Kidney (tissue), 14 donors: ENCODE data around the gene FLAD1. TPM values are rescaled to one million over a fixed set of nuclear protein-coding genes. Genes with fewer than 3 reads are reported as not detected.
A peak's percentile ranks its signal among the peaks of the same experiment; 100 is the strongest.

Experiments
- DNase-seq, 5 donors: peaks; one replicate each; pipeline ENCODE4 v3.0.0-alpha.2; 2013 to 2020
- FAIRE-seq: peaks from 2 replicates; lab custom pipeline; 2012; peaks lifted over from hg19 to GRCh38; lab: Jason Lieb, UNC
- H3K27ac ChIP-seq, 2 donors: one replicate each; pipeline ENCODE4 v1.7.0; 2013; ENCODE audit warnings: low read depth in 2 of 2, low read length in 2 of 2, inconsistent platforms in 1 of 2
- H3K27me3 ChIP-seq: one replicate; pipeline ENCODE4 v1.7.1; 2013; ENCODE audit warnings: low read length, inconsistent platforms; ENCODE audit not compliant: control insufficient read depth, insufficient read depth
- H3K36me3 ChIP-seq, 3 donors: one replicate each; pipeline versions ENCODE4 v1.7.0 to v1.7.1; 2013; ENCODE audit warnings: low read length in 3 of 3, control low read depth in 1 of 3, inconsistent platforms in 1 of 3; ENCODE audit not compliant: insufficient read depth in 3 of 3, control insufficient read depth in 2 of 3
- H3K4me1 ChIP-seq, 3 donors: one replicate each; pipeline versions ENCODE4 v1.7.0 to v1.7.1; 2013; ENCODE audit warnings: low read length in 3 of 3, inconsistent platforms in 1 of 3, low read depth in 1 of 3; ENCODE audit not compliant: control insufficient read depth in 2 of 3, insufficient read depth in 2 of 3
- H3K4me3 ChIP-seq, 3 donors: one replicate each; pipeline versions ENCODE4 v1.7.0 to v1.8.1; 2013; ENCODE audit warnings: low read length in 3 of 3, control low read depth in 1 of 3, inconsistent platforms in 1 of 3
- H3K9ac ChIP-seq, 3 donors: one replicate each; pipeline versions ENCODE4 v1.7.0 to v1.7.1; 2013; ENCODE audit warnings: low read length in 3 of 3, control low read depth in 1 of 3, inconsistent platforms in 1 of 3
- H3K9me3 ChIP-seq, 3 donors: one replicate each; pipeline versions ENCODE4 v1.7.0 to v1.7.1; 2013; ENCODE audit warnings: low read length in 3 of 3, control low read depth in 1 of 3, inconsistent platforms in 1 of 3; ENCODE audit not compliant: control insufficient read depth in 2 of 3, insufficient read depth in 1 of 3
- CTCF ChIP-seq: IDR thresholded peaks from 3 replicates; pipeline ENCODE4 v1.5.1; 2012; ENCODE audit warnings: mild to moderate bottlenecking, moderate library complexity, borderline replicate concordance; ENCODE audit not compliant: insufficient read depth; ENCODE audit errors: extremely low read depth
- intact Hi-C: fragments of 100-400 bp; cut with DNase I; formaldehyde crosslinking; loops from one replicate; pipeline ENCODE4 v1.11.1; 2022
- microRNA-seq: library from miRNA; unstranded; fragments of <30 nt; microRNA quantifications from one replicate; pipeline ENCODE4 v1.2.0, GENCODE V29; 2020
- polyA plus RNA-seq: library from polyadenylated mRNA; stranded (reverse); fragments of 350-450 nt; fragmentation: Illumina TruSeq; extraction: RNeasy Lipid Tissue Mini Kit (QIAGEN cat#74804); gene quantifications from one replicate; pipeline ENCODE4 v1.2.3, GENCODE V29; 2014; ENCODE audit warnings: low read depth, low replicate concordance; ENCODE audit not compliant: insufficient read depth
- total RNA-seq: library from RNA; stranded (reverse); fragmentation: NEBNext Ultra II Directional; extraction: Animal tissue kit (Norgen Biotek cat#: 25700); gene quantifications from one replicate; pipeline ENCODE4 v1.2.1, GENCODE V29; 2021
- donor health status: control.
- donor health status: control.
- donor health status: control.
- donor health status: control.
- donor health status: control.
- donor health status: DM: yes; HTN: yes; CAD: no.
- donor health status: Normal renal cell carcinoma (clear cell type).

Gene FLAD1
- total and polyA plus RNA-seq, 2 donors from 2014 or later: 34.1 to 37.9 TPM

DNA sequence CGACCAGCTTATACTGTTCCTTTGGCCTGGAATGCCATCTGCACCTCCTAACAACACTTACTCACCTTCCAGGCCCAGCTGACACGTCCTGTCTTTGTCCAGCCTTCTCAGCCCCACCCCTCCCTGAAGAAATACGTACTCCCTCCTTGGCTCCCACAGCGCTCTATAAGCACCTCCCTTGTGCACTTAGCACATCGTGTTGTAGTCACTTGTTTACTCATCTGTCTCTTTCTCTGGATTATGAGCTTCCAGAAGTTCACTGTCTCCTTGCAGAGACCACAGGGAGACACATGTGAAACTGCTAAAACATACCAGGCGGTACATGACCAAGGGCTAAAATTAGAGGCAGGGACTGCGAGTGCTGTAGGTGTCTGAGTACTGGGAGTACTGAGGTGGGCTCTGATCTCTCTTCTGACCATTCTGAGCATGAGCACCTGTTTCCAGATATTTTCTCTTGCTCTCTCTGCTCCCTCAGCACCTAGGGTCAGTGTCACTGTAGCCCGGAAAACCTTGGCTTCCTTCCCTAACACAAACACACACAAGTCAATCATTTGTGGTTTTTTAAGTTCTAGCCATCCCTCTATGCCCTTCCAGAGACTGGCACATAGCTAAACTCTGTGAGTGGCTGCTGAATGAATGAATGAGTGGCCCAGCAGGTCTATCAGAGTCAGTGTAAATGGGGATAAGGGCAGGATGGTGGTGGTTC lies 55.6 kb downstream of the FLAD1 start:
- Histone ChIP-seq H3K4me3 (no peak overlapping the region), H3K27me3 (no peaks in the 10 kb centered on the region), H3K27ac (no peak overlapping the region), H3K4me1 (no peaks in the 10 kb centered on the region), H3K9me3 (no peaks in the 10 kb centered on the region), H3K9ac (no peak overlapping the region), H3K36me3 (no peaks in the 10 kb centered on the region)
- FAIRE-seq (no peak), DNase-seq (no peak)
- TF ChIP-seq CTCF: no peak
- intact Hi-C loops: no loop called here

DNA sequence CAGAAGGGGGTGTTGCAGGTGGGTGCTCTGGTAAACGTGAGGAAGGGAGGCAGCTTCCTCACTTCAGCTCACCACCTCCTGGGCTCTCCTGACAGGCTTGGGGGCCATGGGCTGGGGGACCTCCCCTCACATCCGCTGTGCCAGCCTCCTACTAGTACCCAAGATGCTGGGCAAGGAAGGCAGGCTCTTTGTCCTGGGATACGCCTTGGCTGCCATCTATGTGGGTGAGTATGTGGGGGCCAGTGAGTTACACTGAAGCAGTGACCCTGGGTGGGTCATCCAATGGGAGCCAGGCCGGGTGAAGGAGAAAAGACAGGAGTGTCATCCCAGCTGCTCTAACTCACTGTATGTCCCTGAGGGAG lies 56.1 kb downstream of the FLAD1 start:
- no peak overlapping the region for H3K27ac ChIP-seq
- H3K4me3 ChIP-seq: no peak overlapping the region
- H3K9me3 ChIP-seq: no peaks in the 10 kb centered on the region
- H3K27me3 ChIP-seq: no peaks in the 10 kb centered on the region
- intact Hi-C loops: no loop called here
- DNase-seq (peak in 1 of 5 donors; percentile 57), FAIRE-seq (no peak)
- no peak overlapping the region for H3K9ac ChIP-seq
- H3K4me1 ChIP-seq: no peaks in the 10 kb centered on the region
- TF ChIP-seq CTCF: no peak
- no peaks in the 10 kb centered on the region for H3K36me3 ChIP-seq

GRCh38 chr1:155040358-155041093 lies 57.4 kb downstream of the FLAD1 start:
- H3K9ac ChIP-seq: no peak overlapping the region
- no peak for TF ChIP-seq CTCF
- H3K27me3 ChIP-seq: no peaks in the 10 kb centered on the region
- no peaks in the 10 kb centered on the region for H3K36me3 ChIP-seq
- no peak overlapping the region for H3K27ac ChIP-seq
- DNase-seq: peak in 1 of 5 donors; percentile 51
- H3K9me3 ChIP-seq: no peaks in the 10 kb centered on the region
- H3K4me1 ChIP-seq: peaks cover 0 to 5% (median 0%) of the 10 kb centered on the region in 3 donors
- H3K4me3 ChIP-seq: no peak overlapping the region
- intact Hi-C loops: no loop called here
- FAIRE-seq: no peak

Small RNA genes within 50 kb of the gene (microRNA-seq; reads per million reads assigned to microRNA genes)
- gene MIR4258: not detected

Other genes starting within 250 kb of the FLAD1 start
- 5.6 TPM for gene KCNN3, start 113.1 kb upstream of the FLAD1 start, total RNA-seq
- 2.6 TPM for gene KCNN3, start 113.1 kb upstream of the FLAD1 start, polyA plus RNA-seq
- 42.0 TPM for gene PMVK, start 46.6 kb upstream of the FLAD1 start, total RNA-seq
- 132 TPM for gene PMVK, start 46.6 kb upstream of the FLAD1 start, polyA plus RNA-seq
- 83.9 TPM for gene PBXIP1, start 27.2 kb upstream of the FLAD1 start, total RNA-seq
- 115 TPM for gene PBXIP1, start 27.2 kb upstream of the FLAD1 start, polyA plus RNA-seq
- gene PYGO2, start 21.6 kb upstream of the FLAD1 start, total RNA-seq: 32.8 TPM
- gene PYGO2, start 21.6 kb upstream of the FLAD1 start, polyA plus RNA-seq: 26.9 TPM
- gene SHC1, start 12.6 kb upstream of the FLAD1 start, total RNA-seq: 153 TPM
- gene SHC1, start 12.6 kb upstream of the FLAD1 start, polyA plus RNA-seq: 43.8 TPM
- 23.1 TPM for gene CKS1B, start 8.7 kb upstream of the FLAD1 start, total RNA-seq
- gene CKS1B, start 8.7 kb upstream of the FLAD1 start, polyA plus RNA-seq: 43.1 TPM
- not detected for gene LENEP, start 10.2 kb downstream of the FLAD1 start, total RNA-seq
- not detected for gene LENEP, start 10.2 kb downstream of the FLAD1 start, polyA plus RNA-seq
- 68.7 TPM for gene ZBTB7B, start 19.5 kb downstream of the FLAD1 start, total RNA-seq
- gene ZBTB7B, start 19.5 kb downstream of the FLAD1 start, polyA plus RNA-seq: 20.1 TPM
- gene DCST2, start 50.4 kb downstream of the FLAD1 start, total RNA-seq: 1.4 TPM
- gene DCST2, start 50.4 kb downstream of the FLAD1 start, polyA plus RNA-seq: 0.43 TPM
- not detected for gene DCST1, start 50.5 kb downstream of the FLAD1 start, total RNA-seq
- gene DCST1, start 50.5 kb downstream of the FLAD1 start, polyA plus RNA-seq: not detected
- gene ADAM15, start 68.0 kb downstream of the FLAD1 start, total RNA-seq: 152 TPM
- 68.4 TPM for gene ADAM15, start 68.0 kb downstream of the FLAD1 start, polyA plus RNA-seq
- gene EFNA4, start 80.4 kb downstream of the FLAD1 start, total RNA-seq: 7.6 TPM
- gene EFNA4, start 80.4 kb downstream of the FLAD1 start, polyA plus RNA-seq: 11.8 TPM
- 1.7 TPM for gene EFNA3, start 95.5 kb downstream of the FLAD1 start, total RNA-seq
- 1.2 TPM for gene EFNA3, start 95.5 kb downstream of the FLAD1 start, polyA plus RNA-seq
- 133 TPM for gene EFNA1, start 144.5 kb downstream of the FLAD1 start, total RNA-seq
- 61.1 TPM for gene EFNA1, start 144.5 kb downstream of the FLAD1 start, polyA plus RNA-seq
- 34.8 TPM for gene SLC50A1, start 152.5 kb downstream of the FLAD1 start, total RNA-seq
- 61.8 TPM for gene SLC50A1, start 152.5 kb downstream of the FLAD1 start, polyA plus RNA-seq
- 84.4 TPM for gene DPM3, start 157.2 kb downstream of the FLAD1 start, total RNA-seq
- 237 TPM for gene DPM3, start 157.2 kb downstream of the FLAD1 start, polyA plus RNA-seq
- gene KRTCAP2, start 190.0 kb downstream of the FLAD1 start, total RNA-seq: 198 TPM
- gene KRTCAP2, start 190.0 kb downstream of the FLAD1 start, polyA plus RNA-seq: 351 TPM
- 2.1 TPM for gene TRIM46, start 190.5 kb downstream of the FLAD1 start, total RNA-seq
- gene TRIM46, start 190.5 kb downstream of the FLAD1 start, polyA plus RNA-seq: 0.28 TPM
- 33.0 TPM for gene THBS3, start 224.6 kb downstream of the FLAD1 start, total RNA-seq
- gene THBS3, start 224.6 kb downstream of the FLAD1 start, polyA plus RNA-seq: 21.4 TPM
- gene MTX1, start 225.4 kb downstream of the FLAD1 start, total RNA-seq: 38.8 TPM
- gene MTX1, start 225.4 kb downstream of the FLAD1 start, polyA plus RNA-seq: 86.9 TPM